Measurements from ENCODE around the gene PRSS12.

DNA sequence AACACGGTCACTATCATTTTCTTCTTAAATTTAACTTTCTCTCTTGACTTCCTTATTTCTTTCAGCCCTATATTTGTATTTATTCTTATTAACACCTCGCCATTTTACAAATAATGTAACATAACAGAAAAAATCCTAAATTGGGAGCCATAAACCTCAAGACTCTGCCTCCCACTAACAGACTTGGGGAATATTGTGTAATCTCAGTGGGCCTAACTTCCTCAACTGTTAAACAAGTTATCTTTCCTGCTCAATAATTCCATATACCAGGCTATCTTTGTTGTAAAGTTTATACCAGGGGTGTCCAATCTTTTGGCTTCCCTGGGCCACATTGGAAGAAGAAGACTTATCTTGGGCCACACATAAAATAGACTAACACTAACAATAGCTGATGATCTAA, 26.2 kb downstream of the PRSS12 start:
- TF ChIP-seq, protein P1, sequence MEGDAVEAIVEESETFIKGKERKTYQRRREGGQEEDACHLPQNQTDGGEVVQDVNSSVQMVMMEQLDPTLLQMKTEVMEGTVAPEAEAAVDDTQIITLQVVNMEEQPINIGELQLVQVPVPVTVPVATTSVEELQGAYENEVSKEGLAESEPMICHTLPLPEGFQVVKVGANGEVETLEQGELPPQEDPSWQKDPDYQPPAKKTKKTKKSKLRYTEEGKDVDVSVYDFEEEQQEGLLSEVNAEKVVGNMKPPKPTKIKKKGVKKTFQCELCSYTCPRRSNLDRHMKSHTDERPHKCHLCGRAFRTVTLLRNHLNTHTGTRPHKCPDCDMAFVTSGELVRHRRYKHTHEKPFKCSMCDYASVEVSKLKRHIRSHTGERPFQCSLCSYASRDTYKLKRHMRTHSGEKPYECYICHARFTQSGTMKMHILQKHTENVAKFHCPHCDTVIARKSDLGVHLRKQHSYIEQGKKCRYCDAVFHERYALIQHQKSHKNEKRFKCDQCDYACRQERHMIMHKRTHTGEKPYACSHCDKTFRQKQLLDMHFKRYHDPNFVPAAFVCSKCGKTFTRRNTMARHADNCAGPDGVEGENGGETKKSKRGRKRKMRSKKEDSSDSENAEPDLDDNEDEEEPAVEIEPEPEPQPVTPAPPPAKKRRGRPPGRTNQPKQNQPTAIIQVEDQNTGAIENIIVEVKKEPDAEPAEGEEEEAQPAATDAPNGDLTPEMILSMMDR (IDR thresholded peaks at IDR 0.05; ENCODE audit: low read depth, low read length), result no peak
- no peak for TF ChIP-seq EZH2phosphoT487 (IDR thresholded peaks at IDR 0.05; ENCODE audit: low read depth)
